Natural killer cell treated with Interleukin-12 subunit alpha and Interleukin-12 subunit beta and Interleukin-15 and Interleukin-18, amount 100 ng/mL, for 72 hours (primary cell): ENCODE results near the gene RGS1. TPM values are rescaled to one million over a fixed set of nuclear protein-coding genes. Genes with fewer than 3 reads are reported as not detected.
"Not testable (repeated sequence)": the region's sequence is repeated elsewhere in the genome, so short reads cannot be mapped to it uniquely, and the experiment has no call there.

Experiments
- ATAC-seq, 2 donors: fragments of 150-1000 bp; cut with Tn5 transposase in 1 of 2; sonication (Bioruptor Pico), chemical (Tn5 transposase) in 1 of 2; 2 replicates each; pipeline ENCODE4 v1.10.0; 2021
- DNase-seq: peaks from one replicate; pipeline ENCODE4 v3.0.0; 2022; ENCODE audit warnings: low spot score
- H3K27ac Mint-ChIP-seq, 2 donors: 1 replicate in 1 of 2; 2 replicates in 1 of 2; pipeline ENCODE4 v1.8.0; 2022; ENCODE audit warnings: mixed read lengths in 2 of 2, mild to moderate bottlenecking in 1 of 2, moderate library complexity in 1 of 2
- H3K27me3 Mint-ChIP-seq, 2 donors: 1 replicate in 1 of 2; 2 replicates in 1 of 2; pipeline ENCODE4 v1.8.0; 2022; ENCODE audit warnings: mixed read lengths in 2 of 2
- H3K36me3 Mint-ChIP-seq: one replicate; pipeline ENCODE4 v1.8.0; 2022; ENCODE audit warnings: mixed read lengths
- H3K4me1 Mint-ChIP-seq, 2 donors: 1 replicate in 1 of 2; 2 replicates in 1 of 2; pipeline ENCODE4 v1.8.0; 2022; ENCODE audit warnings: low read depth in 2 of 2, mixed read lengths in 2 of 2, mild to moderate bottlenecking in 1 of 2
- H3K4me3 Mint-ChIP-seq: one replicate; pipeline ENCODE4 v1.8.0; 2022; ENCODE audit warnings: mixed read lengths
- H3K9me3 Mint-ChIP-seq: 2 replicates; pipeline ENCODE4 v1.8.0; 2022; ENCODE audit warnings: mixed read lengths
- total RNA-seq, 2 donors: library from RNA; stranded (reverse); gene quantifications; one replicate each; pipeline ENCODE4 v1.2.3, GENCODE V29; 2022

RGS1 gene, protein sequence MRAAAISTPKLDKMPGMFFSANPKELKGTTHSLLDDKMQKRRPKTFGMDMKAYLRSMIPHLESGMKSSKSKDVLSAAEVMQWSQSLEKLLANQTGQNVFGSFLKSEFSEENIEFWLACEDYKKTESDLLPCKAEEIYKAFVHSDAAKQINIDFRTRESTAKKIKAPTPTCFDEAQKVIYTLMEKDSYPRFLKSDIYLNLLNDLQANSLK
- total RNA-seq, result 100 to 1,000 TPM in 1 of 2 donors, 10 to 100 TPM in 1; 67.6 to 143 TPM

DNA sequence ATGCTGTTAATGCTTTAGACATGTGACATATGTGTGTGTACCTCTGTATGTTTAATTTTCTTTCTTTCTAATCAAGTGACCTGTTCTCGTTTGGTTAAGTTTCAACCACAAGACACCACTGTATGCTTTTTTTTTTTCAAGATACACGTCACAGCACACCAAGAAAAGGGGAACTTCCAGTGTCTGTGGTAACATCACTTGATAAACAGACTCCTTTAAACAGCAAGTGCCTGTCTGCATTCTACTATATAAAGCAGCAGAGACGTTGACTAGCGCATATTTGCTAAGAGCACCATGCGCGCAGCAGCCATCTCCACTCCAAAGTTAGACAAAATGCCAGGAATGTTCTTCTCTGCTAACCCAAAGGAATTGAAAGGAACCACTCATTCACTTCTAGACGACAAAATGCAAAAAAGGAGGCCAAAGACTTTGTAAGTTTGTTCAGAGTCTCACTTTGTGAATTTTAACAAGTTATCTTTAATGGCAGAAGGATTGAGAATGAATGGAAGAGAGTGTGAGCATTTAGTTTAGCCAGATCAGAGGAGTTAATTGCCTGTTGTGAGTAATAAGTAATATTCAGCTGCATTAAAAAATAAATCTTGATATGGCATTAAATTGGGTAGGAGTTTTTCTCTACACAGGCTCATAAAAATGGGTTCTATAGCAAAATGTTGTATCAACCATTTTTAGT, at the start of gene RGS1:
TSS of gene RGS1 (plus strand) at position 275 of the 691 bp plus-strand sequence. CDS start at position 295, 20 bp downstream.
- DNase-seq (peak; percentile 77), ATAC-seq (peak; percentile 96)
- Mint-ChIP-seq H3K36me3 (peaks cover 40% of the 10 kb centered on the region), H3K9me3 (peaks cover 2% of the 10 kb centered on the region), H3K4me3 (peak within 1 kb of the TSS; percentile 91), H3K4me1 (peaks cover 43 to 77% of the 10 kb centered on the region in 2 donors), H3K27me3 (no peaks in the 10 kb centered on the region), H3K27ac (peak within 1 kb of the TSS; percentile 82 to 94)

DNA sequence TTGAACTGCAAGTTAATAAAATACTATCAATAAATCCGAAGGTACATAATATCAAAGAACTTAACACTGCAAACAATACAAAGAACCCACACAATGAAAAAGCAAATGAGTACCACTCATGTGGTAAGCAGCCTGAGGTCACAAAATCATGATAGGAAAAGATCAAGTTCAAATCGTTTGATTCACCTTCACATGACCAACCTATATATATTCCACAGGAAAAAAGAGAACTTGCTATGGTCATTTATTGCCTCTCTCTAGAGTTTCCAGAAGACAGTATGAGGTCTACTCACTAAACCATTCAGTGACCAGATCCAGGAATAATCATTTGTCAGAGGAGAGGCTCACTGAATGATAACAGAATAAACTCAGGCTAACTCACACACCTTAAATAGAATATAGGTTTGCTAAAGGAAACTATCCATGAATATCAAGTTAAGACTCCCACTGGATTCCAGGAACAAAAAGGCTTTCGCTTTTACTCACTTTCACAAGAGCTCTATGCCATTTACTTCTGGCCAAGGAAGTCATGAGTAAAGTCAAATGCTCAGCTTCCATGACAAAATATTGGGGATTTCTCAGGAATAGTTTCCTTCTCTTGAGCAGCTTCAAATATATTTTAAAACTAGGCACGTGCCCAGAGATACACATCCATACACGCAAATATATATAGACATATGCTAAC, 48.3 kb upstream of the RGS1 start:
- peaks cover 6% of the 10 kb centered on the region for H3K9me3 Mint-ChIP-seq
- H3K27ac Mint-ChIP-seq, result no peak overlapping the region
- no peaks in the 10 kb centered on the region for H3K27me3 Mint-ChIP-seq
- peaks cover 55 to 59% of the 10 kb centered on the region in 2 donors for H3K4me1 Mint-ChIP-seq
- ATAC-seq, result no peak
- DNase-seq, result no peak
- H3K36me3 Mint-ChIP-seq, result peaks cover 6% of the 10 kb centered on the region
- H3K4me3 Mint-ChIP-seq, result no peak overlapping the region

DNA sequence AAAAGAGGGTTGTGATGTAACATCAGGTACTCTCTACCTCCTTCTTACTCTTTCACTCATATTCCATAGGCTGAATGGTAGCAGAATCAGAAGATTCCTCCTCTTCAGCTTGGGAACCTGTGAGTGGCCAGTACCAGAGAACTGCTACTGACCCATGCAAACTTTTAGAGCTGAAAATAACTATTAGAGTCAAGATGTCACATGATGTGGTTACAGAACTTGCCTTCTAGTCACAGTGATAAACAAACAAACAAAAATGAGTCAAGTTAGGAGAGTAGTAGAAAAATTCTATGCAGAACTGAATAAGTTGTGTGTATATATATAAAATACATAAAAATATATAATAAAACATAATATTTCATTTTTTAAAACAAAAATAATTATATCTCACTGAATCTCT, 47.6 kb upstream of the RGS1 start:
- Mint-ChIP-seq H3K9me3 (peaks cover 6% of the 10 kb centered on the region), H3K4me3 (no peak overlapping the region), H3K36me3 (peaks cover 10% of the 10 kb centered on the region), H3K27ac (no peak overlapping the region), H3K27me3 (no peaks in the 10 kb centered on the region), H3K4me1 (peaks cover 53 to 55% of the 10 kb centered on the region in 2 donors)
- no peak for ATAC-seq
- no peak for DNase-seq

DNA sequence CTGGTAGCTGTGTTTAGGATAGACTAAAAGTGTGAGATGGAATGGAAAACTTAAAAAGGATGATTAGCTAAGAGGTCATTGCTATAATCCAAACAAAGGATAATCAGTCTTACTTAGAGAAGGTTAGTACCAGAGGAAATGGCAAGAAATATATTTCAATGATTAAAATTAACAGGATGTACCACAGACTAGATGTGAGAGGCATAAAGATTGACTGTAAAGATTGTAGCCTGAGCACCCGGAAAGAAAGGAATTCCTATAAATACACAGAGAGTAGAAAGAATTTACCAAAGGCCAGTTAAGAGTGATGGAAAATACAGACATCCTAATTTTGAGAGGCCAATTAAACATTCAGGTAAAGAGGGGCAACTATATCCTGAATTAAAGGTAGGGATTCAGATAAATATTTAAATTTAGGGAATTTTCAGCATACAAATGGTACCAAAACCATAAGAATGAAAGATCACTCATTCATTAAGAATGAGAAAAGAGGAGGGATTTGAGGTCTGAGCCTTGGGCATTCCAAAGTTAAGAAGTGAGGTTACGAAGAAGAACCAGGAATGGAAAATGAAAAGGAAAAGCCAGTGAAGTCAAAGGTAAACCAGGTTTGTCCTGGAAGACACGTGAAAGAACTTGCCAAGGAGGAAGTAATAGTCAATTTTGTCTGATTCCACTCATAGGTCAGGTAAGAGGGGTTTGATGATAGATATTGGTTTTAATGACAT, 46.4 kb upstream of the RGS1 start:
- DNase-seq (no peak), ATAC-seq (no peak)
- Mint-ChIP-seq H3K27ac (peak overlapping the region; percentile 70 to 79), H3K36me3 (peaks cover 18% of the 10 kb centered on the region), H3K4me1 (peaks cover 46 to 57% of the 10 kb centered on the region in 2 donors), H3K4me3 (peak overlapping the region; percentile 66), H3K9me3 (peaks cover 9% of the 10 kb centered on the region), H3K27me3 (no peaks in the 10 kb centered on the region)

DNA sequence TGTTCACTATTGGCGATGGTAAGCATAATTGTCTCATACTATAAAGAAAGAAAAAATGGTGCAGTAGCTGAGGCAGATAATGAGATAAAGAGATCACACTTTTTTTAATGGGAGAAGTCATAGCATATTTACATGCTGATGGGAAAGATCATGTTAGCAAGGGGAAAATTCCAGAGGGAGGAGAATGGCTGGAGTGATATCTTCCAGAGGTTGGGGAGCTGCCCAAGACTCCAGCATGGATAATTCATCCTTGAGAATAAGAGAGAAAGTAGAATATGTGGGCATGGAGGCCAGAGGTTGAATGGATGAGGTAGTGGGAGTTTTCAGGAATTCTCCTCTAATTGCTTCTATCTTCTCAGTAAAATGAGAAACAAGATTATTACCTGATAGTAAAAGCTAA, 45.8 kb upstream of the RGS1 start:
- Mint-ChIP-seq H3K9me3 (peaks cover 9% of the 10 kb centered on the region), H3K36me3 (peaks cover 18% of the 10 kb centered on the region), H3K4me3 (peak overlapping the region; percentile 66), H3K27me3 (no peaks in the 10 kb centered on the region), H3K4me1 (peaks cover 41 to 51% of the 10 kb centered on the region in 2 donors), H3K27ac (peak overlapping the region; percentile 70 to 79)
- ATAC-seq, result no peak
- no peak for DNase-seq

DNA sequence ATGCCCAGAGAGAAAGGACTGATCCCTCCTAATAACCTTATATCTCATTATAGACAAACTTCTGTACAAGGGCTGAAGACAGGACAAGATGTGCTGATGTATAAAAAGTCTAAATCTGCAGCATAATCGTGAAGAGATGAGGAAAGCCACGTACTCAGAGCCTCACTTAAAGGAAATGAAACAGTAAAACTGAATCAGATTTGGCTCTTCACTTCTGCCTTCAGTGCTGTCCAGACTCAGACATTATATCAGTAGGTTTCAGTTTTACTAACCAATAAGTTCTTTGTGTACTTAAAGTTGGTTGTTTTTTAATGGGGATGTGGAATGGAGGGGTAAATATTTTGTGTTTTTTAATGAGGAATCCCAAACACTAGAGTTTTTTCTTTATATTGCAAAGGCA, 45.3 kb upstream of the RGS1 start:
- H3K36me3 Mint-ChIP-seq, result peaks cover 18% of the 10 kb centered on the region
- H3K9me3 Mint-ChIP-seq, result peaks cover 8% of the 10 kb centered on the region
- peak overlapping the region; percentile 66 for H3K4me3 Mint-ChIP-seq
- no peaks in the 10 kb centered on the region for H3K27me3 Mint-ChIP-seq
- ATAC-seq (peak; percentile 79 to 89), DNase-seq (no peak)
- peaks cover 41 to 48% of the 10 kb centered on the region in 2 donors for H3K4me1 Mint-ChIP-seq
- peak overlapping the region; percentile 70 to 79 for H3K27ac Mint-ChIP-seq

DNA sequence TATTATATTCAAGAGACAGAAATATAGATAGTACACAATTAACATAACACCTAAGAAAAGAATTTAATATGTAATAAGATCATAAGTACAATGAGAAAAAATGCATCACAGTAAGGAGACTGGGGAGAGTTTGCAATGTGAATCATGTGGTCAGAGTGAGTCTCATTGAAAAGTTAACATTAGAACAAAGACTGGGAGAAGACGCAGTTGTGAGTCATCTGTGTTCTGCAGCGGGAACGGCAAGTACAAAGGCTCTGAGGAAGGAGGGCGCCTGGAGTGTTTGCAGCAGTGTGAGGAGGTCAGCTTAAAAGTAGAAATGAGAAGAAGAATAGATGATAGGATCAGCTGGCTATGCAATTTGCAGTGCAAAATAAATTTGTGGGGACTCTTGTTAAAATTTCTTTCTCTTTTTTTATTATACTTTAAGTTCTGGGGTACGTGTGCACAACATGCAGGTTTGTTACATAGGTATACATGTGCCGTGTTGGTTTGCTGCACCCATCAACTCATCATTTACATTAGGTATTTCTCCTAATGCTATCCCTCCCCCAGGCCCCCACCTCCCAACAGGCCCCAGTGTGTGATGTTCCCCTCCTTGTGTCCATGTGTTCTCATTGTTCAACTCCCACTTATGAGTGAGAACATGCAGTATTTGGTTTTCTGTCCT, 44.4 kb upstream of the RGS1 start:
- H3K9me3 Mint-ChIP-seq, H3K27me3 Mint-ChIP-seq, DNase-seq: not testable (repeated sequence)
- Mint-ChIP-seq H3K27ac (peak overlapping the region; percentile 70 to 79), H3K4me3 (peak overlapping the region; percentile 58), H3K36me3 (peaks cover 18% of the 10 kb centered on the region), H3K4me1 (peaks cover 42 to 49% of the 10 kb centered on the region in 2 donors)
- peak; percentile 77 to 93 for ATAC-seq

DNA sequence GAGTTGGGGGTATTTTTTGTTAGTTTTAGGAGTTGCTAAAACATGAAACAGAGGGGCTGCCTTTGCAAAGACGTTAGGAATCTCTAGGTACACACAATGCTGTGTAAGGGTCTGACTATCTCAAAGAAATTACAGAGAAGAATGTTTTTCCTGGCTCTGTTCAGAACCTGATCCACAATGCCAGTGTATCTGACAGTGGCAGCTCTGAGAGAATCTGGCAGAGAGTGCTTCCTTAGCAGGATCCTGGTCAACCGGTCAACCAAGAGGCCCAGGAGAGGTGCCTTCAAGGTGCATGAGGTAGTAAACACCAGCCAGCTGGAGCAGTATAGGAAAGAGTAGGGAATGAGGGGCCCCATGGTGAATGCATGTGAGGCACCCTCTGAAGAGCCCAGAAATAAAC, 40.9 kb upstream of the RGS1 start:
- H3K4me1 Mint-ChIP-seq, result peaks cover 51 to 61% of the 10 kb centered on the region in 2 donors
- DNase-seq, result no peak
- H3K4me3 Mint-ChIP-seq, result no peak overlapping the region
- H3K27me3 Mint-ChIP-seq, result no peaks in the 10 kb centered on the region
- H3K36me3 Mint-ChIP-seq, result peaks cover 24% of the 10 kb centered on the region
- no peak overlapping the region for H3K27ac Mint-ChIP-seq
- H3K9me3 Mint-ChIP-seq, result peaks cover 3% of the 10 kb centered on the region
- no peak for ATAC-seq

DNA sequence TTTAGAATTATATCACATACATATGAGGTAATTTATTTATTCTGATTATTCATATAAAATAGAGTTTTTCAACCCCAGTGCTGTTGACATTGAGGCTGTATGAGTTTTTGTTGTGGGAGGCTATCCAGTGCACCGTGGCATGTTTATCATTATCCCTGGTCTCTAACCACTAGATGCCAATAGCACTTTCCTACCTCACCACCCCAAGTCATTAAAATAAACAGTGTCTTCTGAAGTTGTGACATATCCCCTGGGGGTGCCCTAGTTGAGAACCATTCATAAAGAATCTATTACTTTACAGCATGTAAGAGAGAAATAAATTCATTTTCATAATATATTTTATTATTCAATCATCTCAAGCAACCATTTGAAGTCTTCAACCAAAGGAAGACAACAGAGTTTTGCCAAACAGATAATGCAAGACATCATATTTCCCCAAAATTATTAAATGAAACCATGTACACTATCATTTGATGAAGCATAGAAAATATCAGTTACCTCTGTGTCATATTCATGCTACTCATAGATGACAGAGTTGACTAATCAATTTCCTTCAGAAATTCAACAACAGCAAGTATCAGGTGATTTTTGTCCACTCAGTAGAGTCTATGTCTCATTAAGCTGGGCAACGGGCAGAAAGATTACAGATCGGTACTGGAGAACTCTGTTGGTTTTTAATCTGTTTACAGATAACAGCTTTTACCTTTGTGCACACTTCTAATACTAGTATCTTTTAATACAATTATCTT, 39.5 kb upstream of the RGS1 start:
- peaks cover 21% of the 10 kb centered on the region for H3K36me3 Mint-ChIP-seq
- no peaks in the 10 kb centered on the region for H3K27me3 Mint-ChIP-seq
- peaks cover 49 to 58% of the 10 kb centered on the region in 2 donors for H3K4me1 Mint-ChIP-seq
- DNase-seq, result no peak
- H3K9me3 Mint-ChIP-seq, result peaks cover 3% of the 10 kb centered on the region
- H3K4me3 Mint-ChIP-seq, result peak overlapping the region; percentile 43
- ATAC-seq, result peak in 1 of 2 donors; percentile 66
- H3K27ac Mint-ChIP-seq, result peak overlapping the region in 1 of 2 donors; percentile 29

DNA sequence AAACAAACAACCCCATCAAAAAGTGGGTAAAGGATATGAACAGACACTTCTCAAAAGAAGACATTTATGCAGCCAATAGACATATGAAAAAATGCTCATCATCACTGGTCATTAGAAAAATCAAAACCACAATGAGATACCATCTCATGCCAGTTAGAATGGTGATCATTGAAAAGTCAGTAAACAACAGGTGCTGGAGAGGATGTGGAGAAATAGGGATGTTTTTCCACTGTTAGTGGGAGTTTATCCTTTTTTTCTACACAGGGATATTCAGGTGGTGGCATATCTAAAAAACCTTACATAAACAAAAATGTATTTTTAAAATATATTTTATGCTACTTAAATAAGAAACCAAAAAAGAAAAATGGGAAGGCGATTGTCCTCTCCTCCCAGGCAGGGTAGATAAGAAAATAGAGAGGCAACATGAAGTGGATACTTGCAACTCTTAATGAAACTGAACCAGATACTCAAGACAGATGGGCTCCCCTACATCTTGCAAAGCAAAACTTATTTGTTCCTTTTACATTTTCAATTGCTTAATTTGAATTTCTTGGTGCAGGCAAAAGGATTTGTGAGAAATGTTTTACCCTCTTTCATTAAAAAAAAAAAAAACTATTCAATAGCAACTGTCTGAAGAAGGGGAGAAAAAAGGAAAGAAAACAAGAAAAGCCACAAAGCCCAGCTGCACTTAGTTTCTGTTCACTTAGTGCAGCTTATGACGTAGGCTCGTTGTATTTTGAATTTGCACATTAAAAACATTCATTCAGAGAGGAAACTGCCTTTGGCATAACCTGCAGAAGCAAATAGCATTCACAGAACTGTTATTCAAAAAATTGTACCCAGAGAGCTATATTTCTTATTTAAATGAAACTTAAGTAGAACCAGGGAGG, 36.9 kb upstream of the RGS1 start:
- H3K4me3 Mint-ChIP-seq, result peak overlapping the region; percentile 63
- H3K36me3 Mint-ChIP-seq, result peaks cover 8% of the 10 kb centered on the region
- peaks cover under 1% of the 10 kb centered on the region for H3K9me3 Mint-ChIP-seq
- H3K27ac Mint-ChIP-seq, result peak overlapping the region; percentile 63 to 94
- no peak for DNase-seq
- no peaks in the 10 kb centered on the region for H3K27me3 Mint-ChIP-seq
- peak in 1 of 2 donors; percentile 60 for ATAC-seq
- H3K4me1 Mint-ChIP-seq, result peaks cover 62 to 68% of the 10 kb centered on the region in 2 donors

DNA sequence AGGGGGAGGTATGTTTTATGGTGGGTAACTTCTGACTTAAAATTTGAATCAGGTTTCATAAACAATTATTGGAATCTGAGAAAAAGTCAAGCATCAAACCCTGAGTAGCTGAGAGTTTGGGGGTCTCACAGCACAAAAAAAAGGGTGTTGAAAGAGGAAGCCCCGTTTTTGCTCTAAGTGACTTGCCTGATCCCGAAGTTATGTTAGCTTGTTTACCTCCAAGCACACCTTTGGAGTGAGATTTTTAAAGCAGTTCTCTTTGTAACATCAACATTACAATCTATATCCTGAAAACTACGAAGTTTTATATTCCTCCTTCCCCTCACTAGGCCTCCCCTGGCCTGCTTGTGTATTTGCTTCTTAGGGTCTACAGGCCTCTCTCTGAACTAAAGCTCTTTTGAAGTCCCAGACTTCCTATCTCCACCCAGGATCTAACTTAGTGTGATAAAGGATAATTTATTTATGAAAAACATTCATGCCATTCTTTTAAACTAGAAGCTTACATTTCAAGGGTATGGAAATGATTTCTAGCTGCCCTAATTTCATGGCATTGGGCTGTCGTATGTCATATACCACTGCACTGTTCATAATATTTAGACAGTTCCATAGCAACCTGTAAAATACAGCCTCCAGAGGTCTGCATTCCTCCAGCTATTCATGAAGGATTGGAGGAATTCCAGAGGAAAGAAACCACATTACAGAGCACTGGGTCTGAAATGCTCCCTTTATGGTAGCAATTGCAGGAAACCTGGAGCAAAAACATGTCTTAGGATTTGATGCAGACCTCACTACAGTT, 36.1 kb upstream of the RGS1 start:
- peaks cover 6% of the 10 kb centered on the region for H3K36me3 Mint-ChIP-seq
- peak overlapping the region; percentile 63 for H3K4me3 Mint-ChIP-seq
- peaks cover 65 to 74% of the 10 kb centered on the region in 2 donors for H3K4me1 Mint-ChIP-seq
- peak overlapping the region; percentile 63 to 94 for H3K27ac Mint-ChIP-seq
- H3K9me3 Mint-ChIP-seq, result no peaks in the 10 kb centered on the region
- no peaks in the 10 kb centered on the region for H3K27me3 Mint-ChIP-seq
- DNase-seq, result no peak
- no peak for ATAC-seq
